HL-60 (cell line): ENCODE measurements around the gene IL20.

Source experiments
- DNase-seq, 2 experiments: peaks; one replicate each; pipeline ENCODE4 v3.0.0-alpha.2; 2010 to 2020; ENCODE audit warnings: low read depth in 1 of 2, low spot score in 1 of 2
- H3K27ac ChIP-seq: fragments of 250-450 bp; sonication (Bioruptor Pico); replicated peaks from 2 replicates; pipeline ENCODE4 v1.5.1; 2020; ENCODE audit warnings: mild to moderate bottlenecking, moderate library complexity
- H3K27me3 ChIP-seq: fragments of 250-450 bp; sonication (Bioruptor Pico); 2 replicates; pipeline ENCODE4 v1.5.1; 2021; ENCODE audit warnings: mild to moderate bottlenecking, moderate library complexity; ENCODE audit not compliant: insufficient read depth, poor library complexity, severe bottlenecking
- H3K4me3 ChIP-seq: replicated peaks from 2 replicates; pipeline ENCODE4 v1.5.1; 2011; ENCODE audit warnings: mild to moderate bottlenecking, control low read depth, low read length; ENCODE audit not compliant: insufficient read depth
- CTCF ChIP-seq: IDR thresholded peaks from one replicate; pipeline ENCODE4 v1.5.1; 2011; ENCODE audit warnings: low read length, control low read depth, inconsistent platforms; ENCODE audit not compliant: insufficient read depth
- GABPA ChIP-seq: IDR thresholded peaks from 2 replicates; pipeline ENCODE4 v1.6.1; 2012; ENCODE audit warnings: low read depth
- POLR2AphosphoS5 ChIP-seq: IDR thresholded peaks from 2 replicates; pipeline ENCODE4 v1.6.1; 2012; ENCODE audit warnings: low read depth
- SPI1 ChIP-seq: IDR thresholded peaks from 2 replicates; pipeline ENCODE4 v1.6.1; 2012; ENCODE audit warnings: low read depth, mild to moderate bottlenecking, borderline replicate concordance
- TF ChIP-seq, protein P1 (sequence below): IDR thresholded peaks from 2 replicates; pipeline ENCODE4 v1.6.1; 2012; ENCODE audit warnings: low read depth; ENCODE audit not compliant: insufficient replicate concordance

The IL20 gene

GRCh38 chr1:206915030-206915735, 49.8 kb downstream of the IL20 start:
- Histone ChIP-seq H3K4me3 (no peak overlapping the region), H3K27ac (no peak overlapping the region), H3K27me3 (no peaks in the 10 kb centered on the region)
- no peak for DNase-seq
- TF ChIP-seq, protein P1, sequence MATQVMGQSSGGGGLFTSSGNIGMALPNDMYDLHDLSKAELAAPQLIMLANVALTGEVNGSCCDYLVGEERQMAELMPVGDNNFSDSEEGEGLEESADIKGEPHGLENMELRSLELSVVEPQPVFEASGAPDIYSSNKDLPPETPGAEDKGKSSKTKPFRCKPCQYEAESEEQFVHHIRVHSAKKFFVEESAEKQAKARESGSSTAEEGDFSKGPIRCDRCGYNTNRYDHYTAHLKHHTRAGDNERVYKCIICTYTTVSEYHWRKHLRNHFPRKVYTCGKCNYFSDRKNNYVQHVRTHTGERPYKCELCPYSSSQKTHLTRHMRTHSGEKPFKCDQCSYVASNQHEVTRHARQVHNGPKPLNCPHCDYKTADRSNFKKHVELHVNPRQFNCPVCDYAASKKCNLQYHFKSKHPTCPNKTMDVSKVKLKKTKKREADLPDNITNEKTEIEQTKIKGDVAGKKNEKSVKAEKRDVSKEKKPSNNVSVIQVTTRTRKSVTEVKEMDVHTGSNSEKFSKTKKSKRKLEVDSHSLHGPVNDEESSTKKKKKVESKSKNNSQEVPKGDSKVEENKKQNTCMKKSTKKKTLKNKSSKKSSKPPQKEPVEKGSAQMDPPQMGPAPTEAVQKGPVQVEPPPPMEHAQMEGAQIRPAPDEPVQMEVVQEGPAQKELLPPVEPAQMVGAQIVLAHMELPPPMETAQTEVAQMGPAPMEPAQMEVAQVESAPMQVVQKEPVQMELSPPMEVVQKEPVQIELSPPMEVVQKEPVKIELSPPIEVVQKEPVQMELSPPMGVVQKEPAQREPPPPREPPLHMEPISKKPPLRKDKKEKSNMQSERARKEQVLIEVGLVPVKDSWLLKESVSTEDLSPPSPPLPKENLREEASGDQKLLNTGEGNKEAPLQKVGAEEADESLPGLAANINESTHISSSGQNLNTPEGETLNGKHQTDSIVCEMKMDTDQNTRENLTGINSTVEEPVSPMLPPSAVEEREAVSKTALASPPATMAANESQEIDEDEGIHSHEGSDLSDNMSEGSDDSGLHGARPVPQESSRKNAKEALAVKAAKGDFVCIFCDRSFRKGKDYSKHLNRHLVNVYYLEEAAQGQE = no peak
- TF ChIP-seq GABPA (no peak), POLR2AphosphoS5 (no peak), CTCF (no peak), SPI1 (no peak)

DNA sequence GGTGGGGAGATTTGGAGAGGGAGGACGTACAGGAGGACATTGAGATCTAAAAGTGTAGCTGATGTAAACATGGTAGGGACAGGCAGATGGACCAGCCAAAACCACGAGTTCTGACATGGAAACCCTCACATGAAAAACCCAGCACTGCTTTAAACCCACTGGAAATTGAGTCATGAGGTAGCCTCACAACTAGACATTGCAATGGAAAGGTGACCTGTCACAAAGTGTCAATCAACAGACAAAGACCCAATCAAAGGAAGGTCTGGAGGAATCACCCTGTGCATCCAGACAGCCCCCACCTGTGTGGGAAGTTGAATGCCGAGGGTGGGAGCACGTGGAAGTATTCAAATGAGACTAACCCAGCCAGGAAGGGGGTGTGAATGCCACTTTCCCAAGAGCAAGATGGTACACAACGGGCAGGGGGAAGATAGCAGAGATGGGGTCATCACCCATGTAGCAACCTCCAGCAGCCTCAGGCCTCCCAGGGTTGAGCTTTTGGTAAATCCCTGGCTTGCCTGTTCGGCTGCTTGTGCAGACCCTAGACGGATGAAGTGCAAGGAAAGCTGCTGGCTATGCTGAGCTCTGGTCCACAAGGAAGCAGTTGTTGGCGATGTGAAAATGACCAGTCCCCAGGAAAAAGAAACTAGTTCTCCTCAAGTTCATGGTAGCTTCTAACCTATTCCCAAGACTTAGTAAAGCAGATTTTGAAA, 50.7 kb downstream of the IL20 start:
- no peak overlapping the region for H3K27ac ChIP-seq
- H3K4me3 ChIP-seq = no peak overlapping the region
- DNase-seq = no peak
- no peaks in the 10 kb centered on the region for H3K27me3 ChIP-seq
- no peak for TF ChIP-seq SPI1
- no peak for TF ChIP-seq POLR2AphosphoS5
- no peak for TF ChIP-seq GABPA
- no peak for TF ChIP-seq CTCF
- TF ChIP-seq, protein P1 = no peak

GRCh38 chr1:206918076-206918475, 52.7 kb downstream of the IL20 start:
- DNase-seq = no peak
- TF ChIP-seq SPI1 (no peak), GABPA (no peak), POLR2AphosphoS5 (no peak), CTCF (no peak)
- TF ChIP-seq, protein P1 = no peak
- H3K4me3 ChIP-seq = no peak overlapping the region
- no peak overlapping the region for H3K27ac ChIP-seq
- H3K27me3 ChIP-seq = no peaks in the 10 kb centered on the region
